GM21526 (cell line): Measurements from ENCODE around the gene PHF5A.

ENCODE experiments used
- ATAC-seq: cut with Tn5 transposase; IDR thresholded peaks from one replicate; pipeline ENCODE4 v1.9.1; 2021; ENCODE audit warnings: moderate library complexity; ENCODE audit not compliant: unreplicated experiment, low FRiP score

Gene PHF5A

GRCh38 chr22:41468381-41469217 is at the start of gene PHF5A, which contains the start of gene ACO2:
PHF5A (minus strand) TSS chr22:41468692; CDS start chr22:41468653, 39 bp downstream.
ACO2 (plus strand) TSS chr22:41469117; CDS start chr22:41469147, 30 bp downstream.
- ATAC-seq = peak; percentile 80

GRCh38 chr22:41518048-41518347 is 49.5 kb upstream of the PHF5A start:
- no peak for ATAC-seq

GRCh38 chr22:41517172-41518047 is 48.9 kb upstream of the PHF5A start:
- no peak for ATAC-seq

GRCh38 chr22:41516462-41516861 is 48.0 kb upstream of the PHF5A start:
- ATAC-seq = no peak

DNA sequence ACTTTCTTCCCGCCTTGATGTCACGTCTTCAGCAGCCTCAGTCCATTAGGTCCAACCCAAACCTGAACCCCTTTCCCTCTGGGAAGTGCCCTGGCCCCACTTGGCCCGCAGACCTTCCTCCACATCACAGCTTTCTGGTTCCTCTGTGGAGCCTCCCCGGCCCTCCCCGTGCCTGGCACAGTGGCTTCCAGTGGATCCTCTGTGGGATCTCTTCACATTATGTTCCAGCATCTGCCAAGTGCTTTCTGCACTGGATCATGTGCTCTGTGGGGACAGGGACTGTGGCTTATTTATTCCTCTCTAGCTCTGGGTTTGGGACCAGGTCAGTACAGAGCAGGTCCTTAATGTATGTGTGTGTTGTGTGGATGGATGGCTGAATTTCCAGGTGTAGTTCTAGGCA is 44.9 kb upstream of the PHF5A start:
- no peak for ATAC-seq

- ATAC-seq = no peak
These were observed 44.1 kb upstream of the PHF5A start for GRCh38 chr22:41512421-41513194.

DNA sequence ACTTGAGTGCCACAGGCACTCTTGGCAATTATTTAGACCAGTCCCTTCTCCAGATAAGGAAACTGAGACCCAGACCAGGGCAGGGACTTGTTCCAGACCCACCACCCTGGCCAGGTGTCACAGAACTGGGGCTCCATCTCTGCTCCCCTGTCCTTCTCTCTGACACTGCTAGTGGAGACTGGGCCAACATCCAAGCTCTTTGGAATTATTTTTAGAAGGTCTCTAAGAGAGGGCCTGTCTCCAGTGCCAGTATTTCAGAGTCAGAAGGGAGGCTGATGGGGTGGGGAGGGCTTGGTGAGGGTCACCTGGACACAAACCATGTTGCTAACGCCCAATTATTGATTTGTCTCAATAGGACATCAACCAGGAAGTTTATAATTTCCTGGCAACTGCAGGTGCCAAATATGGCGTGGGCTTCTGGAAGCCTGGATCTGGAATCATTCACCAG is 43.1 kb upstream of the PHF5A start:
- no peak for ATAC-seq

DNA sequence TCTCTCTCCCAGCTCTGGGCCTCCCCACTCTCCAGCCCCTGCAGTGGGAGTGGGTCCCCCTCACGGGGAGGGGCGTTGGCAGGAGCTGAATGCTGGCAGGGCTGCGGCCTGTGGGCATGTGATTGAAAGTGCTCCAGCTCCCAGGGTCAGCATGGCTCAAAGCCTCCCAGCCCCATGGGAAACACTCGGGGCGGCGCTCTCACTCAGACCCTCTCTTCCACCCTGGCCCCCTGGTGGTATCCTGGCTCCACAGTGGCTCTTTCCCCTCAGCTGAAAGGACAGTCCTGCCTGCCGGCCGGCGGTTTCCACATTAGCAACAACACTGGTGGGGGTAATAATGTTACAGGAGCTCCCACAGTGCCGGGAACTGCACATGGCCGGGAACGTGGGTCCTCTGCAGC is 40.3 kb upstream of the PHF5A start:
- ATAC-seq = no peak

GRCh38 chr22:41507330-41508063 is 39.0 kb upstream of the PHF5A start:
- ATAC-seq = no peak

GRCh38 chr22:41505511-41506220 is 37.2 kb upstream of the PHF5A start:
- ATAC-seq = no peak

GRCh38 chr22:41504816-41505215 is 36.3 kb upstream of the PHF5A start:
- no peak for ATAC-seq

- ATAC-seq = no peak
These were observed 35.9 kb upstream of the PHF5A start for GRCh38 chr22:41504397-41504796.

DNA sequence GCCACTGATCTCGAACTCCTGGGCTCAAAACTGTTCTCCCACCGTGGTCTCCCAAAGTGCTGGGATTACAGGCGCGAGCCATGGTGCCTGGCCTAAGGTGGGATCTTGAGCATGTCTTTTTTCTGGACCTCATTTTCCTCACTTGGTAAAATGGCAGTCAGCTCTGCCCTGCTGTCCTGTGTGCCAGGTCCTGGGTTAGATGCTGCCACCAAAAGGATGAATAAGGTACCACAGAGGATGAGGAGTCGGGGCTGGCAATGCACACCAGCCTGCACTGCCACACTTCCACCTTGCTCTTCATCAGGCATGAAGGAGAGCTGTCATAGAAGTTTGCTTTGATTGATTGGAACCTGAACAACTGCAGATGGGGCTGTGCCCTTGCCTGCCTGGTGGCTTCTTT is 32.7 kb upstream of the PHF5A start:
- ATAC-seq = no peak

DNA sequence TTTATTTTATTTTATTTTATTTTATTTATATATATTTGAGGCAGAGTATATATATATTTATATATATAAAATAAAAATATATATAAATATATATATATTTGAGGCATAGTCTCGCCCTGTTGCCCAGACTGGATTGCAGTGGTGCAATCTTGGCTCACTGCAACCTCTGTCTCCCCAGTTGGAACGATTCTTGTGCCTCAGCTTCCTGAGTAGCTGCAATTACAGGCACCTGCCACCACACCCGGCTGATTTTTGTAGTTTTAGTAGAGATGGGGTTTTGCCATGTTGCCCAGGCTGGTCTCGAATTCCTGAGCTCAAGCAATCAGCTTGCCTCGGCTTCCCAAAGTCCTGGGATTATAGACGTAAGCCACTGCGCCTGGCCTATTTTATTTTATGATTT is 31.8 kb upstream of the PHF5A start:
- ATAC-seq = no peak

- ATAC-seq = no peak
These were observed 31.3 kb upstream of the PHF5A start for GRCh38 chr22:41499624-41500280.

GRCh38 chr22:41498303-41498835 is 29.9 kb upstream of the PHF5A start:
- ATAC-seq = no peak

- ATAC-seq = no peak
These were observed 23.0 kb upstream of the PHF5A start for GRCh38 chr22:41491374-41492100.
